ENCODE data around the gene CENPV. TPM values are rescaled to one million over a fixed set of nuclear protein-coding genes. Genes with fewer than 3 reads are reported as not detected.
A peak's percentile ranks its signal among the peaks of the same experiment; 100 is the strongest.

CENPV gene
- total and polyA plus RNA-seq, 10 of the 15 experiments (the other 5 are each of a cell fraction or from before 2014, with no cell fraction given) = 22.5 to 98.6 (median 80.8) TPM

GRCh38 chr17:16380640-16381495, 27.6 kb upstream of the CENPV start, which contains the start of gene UBB (continued):
- peak; percentile 70; the same call in 1 of the 2 replicates for TF ChIP-seq ELK1 (IDR thresholded peaks at IDR 0.05; ENCODE audit: low read depth, low read length)
- TF ChIP-seq CREB1 (IDR thresholded peaks at IDR 0.05; ENCODE audit: low read depth) = peak; percentile 89
- TF ChIP-seq PML (IDR thresholded peaks at IDR 0.05; ENCODE audit: low read length) = peak; percentile 100
- peak; percentile 94 for TF ChIP-seq ATF7 (IDR thresholded peaks at IDR 0.05; ENCODE audit: low read depth)
- peak; percentile 62 for TF ChIP-seq SIN3A (IDR thresholded peaks at IDR 0.05; ENCODE audit: low read depth, low read length)
- peak; percentile 92 for TF ChIP-seq ZNF687 (IDR thresholded peaks at IDR 0.05)
- TF ChIP-seq ZBTB40 (IDR thresholded peaks at IDR 0.05; ENCODE audit: borderline replicate concordance) = peak; percentile 69; the same call in 1 of the 2 replicates
- no peak for TF ChIP-seq RBBP5 (conservative IDR thresholded peaks at IDR 0.05)
- TF ChIP-seq SRF (IDR thresholded peaks at IDR 0.05; ENCODE audit: low read depth in 2 of 2, low read length in 2 of 2) = no peak
- TF ChIP-seq ZNF24 (IDR thresholded peaks at IDR 0.05) = no peak
- no peak for TF ChIP-seq NFYA (IDR thresholded peaks at IDR 0.05; ENCODE audit: borderline replicate concordance, low read depth, low read length)
- TF ChIP-seq E2F8 (IDR thresholded peaks at IDR 0.05; ENCODE audit: low read depth, partially characterized antibody) = peak; percentile 88
- peak; percentile 45; the same call in 1 of the 2 replicates for TF ChIP-seq BCL11A (IDR thresholded peaks at IDR 0.05; ENCODE audit: low read depth, low read length)
- TF ChIP-seq CHD2 (IDR thresholded peaks at IDR 0.05; ENCODE audit: borderline replicate concordance, low read depth, low read length) = peak; percentile 98
- no peak for TF ChIP-seq MTA3 (IDR thresholded peaks at IDR 0.05; ENCODE audit: borderline replicate concordance, low read length)
